ENCODE results near the gene MED26.
"Not testable (repeated sequence)": the region's sequence is repeated elsewhere in the genome, so short reads cannot be mapped to it uniquely, and the experiment has no call there.

MED26 gene

DNA sequence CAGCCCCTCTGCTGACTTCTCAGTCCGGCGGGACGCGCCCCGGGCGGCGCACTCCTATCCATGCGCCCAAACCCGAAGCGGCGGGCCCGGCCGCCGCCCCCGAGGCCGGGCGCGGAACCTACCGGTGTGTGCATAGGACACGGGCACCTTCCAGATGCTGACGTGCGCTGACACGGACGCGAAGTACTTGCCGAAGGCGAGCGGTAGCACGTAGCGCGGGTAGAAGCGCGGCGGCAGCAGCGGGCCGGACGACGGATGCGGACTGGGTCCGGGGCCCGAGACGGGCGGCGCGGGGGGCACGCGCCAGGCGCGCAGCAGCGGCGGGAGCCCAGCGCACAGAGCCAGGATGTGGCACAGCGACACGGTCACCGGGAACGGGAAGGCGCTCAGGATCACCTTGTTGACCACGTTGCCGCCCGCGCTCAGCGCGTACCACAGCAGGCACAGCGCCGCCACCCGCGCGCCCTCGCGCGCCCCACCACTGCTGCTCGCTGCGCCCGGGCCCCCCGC lies 56.1 kb downstream of the MED26 start:
- peak; percentile 37 for DNase-seq

DNA sequence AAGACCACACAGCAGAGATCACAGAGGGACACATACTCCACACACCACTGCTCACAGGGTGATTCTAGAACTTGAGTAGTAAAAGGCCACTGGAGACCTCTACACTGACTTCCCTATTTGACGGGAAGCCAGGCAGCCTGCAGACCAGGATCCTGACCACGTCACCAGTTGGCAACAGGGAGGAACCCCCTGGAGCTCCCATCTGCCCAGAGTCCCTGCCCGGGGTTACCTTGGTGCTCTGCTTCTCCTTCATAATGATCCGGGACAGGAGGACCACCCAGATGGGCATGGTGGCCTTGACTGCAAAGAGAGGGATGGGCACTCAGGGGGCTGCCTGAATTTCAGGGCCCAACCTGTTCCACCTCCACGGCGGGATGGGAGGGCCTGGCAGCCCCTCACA lies 56.7 kb downstream of the MED26 start:
- DNase-seq = no peak

DNA sequence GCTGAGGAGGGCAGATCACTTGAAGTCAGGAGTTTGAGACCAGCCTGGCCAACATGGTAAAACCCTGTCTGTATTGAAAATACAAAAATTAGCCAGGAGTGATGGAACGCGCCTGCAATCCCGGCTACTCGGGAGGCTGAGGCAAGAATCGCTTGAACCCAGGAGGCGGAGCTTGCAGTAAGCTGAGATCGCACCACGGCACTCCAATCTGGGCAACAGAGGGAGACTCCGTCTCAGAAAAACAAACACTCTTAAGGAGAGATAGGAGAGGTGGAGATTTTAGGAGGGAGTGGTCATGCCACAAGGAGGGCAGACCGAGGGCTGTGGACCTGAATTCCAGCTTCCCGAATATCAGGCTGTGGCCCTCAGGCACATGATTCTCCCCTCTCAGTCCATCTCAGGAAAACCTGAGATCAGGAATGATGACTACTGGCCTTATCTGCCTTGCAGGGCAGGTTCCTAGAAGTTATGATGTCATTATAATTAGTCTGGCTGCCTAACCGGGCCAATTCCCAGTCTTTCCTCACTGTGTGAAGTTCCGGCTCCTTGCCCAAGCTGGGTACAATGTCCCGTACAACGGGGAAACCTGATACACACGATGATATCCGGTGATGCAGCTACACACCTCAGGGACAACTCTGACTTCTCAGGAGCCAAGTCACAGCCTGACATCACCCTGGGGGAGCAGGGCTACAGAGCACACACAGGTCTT lies 58.2 kb downstream of the MED26 start:
- DNase-seq = no peak

DNA sequence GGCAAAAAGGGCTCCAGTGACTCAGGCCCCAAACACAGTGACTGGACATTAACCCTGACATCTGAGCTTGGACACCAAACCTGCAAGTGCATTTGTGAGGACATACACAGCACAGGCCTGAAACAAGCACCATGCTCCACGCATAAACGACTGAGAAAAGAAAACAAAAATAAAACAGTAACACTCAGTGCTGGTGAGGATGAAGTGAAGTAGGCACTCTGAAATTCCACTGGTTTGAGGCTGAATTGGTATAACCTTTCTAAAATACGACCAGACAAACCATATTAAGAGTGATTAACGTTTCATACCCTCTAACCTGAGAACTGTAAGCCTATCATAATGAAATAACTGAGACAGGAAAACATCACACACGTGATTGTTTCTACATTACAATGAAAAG lies 61.3 kb downstream of the MED26 start:
- DNase-seq = no peak

DNA sequence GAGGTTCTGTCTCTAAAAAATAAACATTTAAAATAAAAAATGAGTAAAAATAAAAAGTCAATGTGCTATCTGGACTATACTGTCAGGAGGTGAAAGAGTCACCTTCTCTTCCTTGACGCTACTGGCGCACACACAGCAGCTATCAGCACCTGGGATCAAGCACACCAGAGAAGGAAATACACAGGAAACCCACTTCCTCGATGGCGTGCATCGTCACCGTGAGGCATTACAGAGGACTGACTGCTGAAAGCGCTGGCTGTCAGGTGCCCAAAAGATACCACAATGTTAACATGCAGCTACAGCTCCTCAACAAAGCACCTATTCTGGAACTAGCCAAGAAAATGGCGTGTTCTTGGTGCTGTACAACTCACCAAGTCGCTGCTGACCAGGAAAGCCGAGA lies 61.8 kb downstream of the MED26 start:
- DNase-seq = peak; percentile 67

DNA sequence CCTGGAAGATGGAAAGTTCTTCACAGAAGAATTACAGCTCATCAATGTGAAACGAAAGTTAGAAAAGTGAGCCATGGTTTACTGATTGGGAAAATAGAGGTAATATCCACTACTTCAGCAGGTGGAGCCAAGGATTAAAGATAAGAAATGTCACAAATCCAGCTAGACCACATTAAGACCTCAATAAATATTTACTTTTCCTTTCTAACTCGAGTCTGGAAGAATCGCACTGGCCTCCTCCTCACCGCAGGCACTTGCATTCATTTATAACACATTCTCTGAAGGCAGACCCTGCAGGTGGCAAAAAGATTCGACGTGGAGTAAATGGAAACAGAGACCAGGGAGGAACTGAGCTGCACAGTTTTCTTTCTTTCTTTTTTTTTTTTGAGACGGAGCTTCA lies 63.2 kb downstream of the MED26 start:
- DNase-seq = no peak

DNA sequence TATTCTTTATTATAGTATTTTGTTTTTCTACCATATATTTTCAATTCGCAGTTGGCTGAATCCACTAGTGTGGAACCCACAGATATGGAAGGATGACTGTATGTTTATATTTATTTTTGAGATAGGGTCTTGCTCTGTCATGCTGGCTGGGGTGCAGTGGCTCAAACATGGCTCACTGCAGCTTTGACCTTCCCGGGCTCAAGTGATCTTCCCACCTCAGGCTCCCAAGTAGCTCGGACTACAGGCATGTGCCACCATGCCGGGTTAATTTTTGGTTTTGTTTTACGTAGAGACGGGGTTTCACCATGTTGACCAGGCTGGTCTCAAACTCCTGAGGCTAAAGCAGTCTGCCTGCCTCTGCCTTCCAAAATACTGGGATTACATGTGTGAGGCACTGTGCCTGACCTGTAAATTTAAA lies 65.4 kb downstream of the MED26 start:
- no peak for DNase-seq

DNA sequence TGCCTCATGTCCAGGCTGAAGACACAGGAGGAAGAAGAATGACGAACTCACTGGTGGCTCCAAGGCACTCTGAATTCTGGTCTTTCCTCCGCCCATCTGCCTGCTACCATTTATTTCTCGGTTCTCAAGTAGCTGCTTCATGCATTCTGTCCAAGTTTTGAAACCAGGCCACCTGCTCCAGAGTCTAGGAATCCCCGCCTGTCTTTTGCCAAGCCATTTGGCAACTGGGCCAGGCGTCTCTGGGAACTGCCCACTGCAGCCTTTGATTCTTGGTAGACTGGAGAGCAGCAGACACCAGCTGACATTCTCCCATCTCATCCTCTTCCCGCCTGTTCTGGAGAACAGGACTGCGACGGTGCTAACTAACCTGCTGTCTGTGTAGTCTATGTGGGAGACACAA lies 66.6 kb downstream of the MED26 start:
- no peak for DNase-seq

DNA sequence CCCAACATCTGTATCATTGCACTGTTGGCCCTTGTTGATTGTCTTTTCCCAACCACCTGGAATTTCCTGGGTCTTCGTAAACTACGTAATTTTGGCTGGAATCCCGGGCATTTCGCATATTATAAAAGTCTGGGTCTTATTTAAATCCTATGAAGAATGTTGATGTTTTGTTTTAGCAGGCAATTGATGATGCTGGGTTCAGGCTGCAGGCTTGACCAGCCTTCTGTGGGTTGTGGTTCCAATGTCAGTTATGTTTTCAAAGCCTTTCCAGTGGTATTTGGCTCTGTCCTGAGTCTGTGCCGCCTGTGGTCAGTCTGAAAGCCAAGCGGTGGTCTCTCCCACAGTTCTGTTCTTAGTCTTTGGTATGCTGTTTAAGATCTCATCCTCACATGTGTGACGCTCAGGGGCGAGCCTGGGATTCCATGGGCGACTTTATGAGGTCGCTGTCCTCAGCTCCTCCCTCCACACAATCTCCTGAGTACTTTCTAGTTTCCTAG lies 68.2 kb downstream of the MED26 start:
- no peak for DNase-seq

DNA sequence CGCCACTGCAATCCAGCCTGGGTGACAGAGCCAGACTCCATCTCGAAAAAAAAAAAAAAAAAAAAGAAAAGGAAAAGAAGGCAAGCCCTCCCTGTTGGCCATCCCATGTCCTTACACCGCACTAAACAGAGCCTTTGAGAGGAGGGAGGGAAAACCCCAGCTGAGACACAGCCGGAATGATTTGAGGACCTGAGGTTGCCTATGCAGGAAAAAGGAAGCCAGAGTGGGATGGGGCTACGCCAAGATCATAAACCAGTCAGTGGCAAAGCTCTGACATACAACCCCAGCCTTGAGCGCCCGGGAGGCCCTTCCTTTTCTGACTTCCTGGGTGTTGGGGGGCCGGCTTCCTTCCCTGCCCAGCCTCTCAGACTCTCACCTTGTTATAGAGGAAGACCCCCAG lies 73.2 kb downstream of the MED26 start:
- no peak for DNase-seq

DNA sequence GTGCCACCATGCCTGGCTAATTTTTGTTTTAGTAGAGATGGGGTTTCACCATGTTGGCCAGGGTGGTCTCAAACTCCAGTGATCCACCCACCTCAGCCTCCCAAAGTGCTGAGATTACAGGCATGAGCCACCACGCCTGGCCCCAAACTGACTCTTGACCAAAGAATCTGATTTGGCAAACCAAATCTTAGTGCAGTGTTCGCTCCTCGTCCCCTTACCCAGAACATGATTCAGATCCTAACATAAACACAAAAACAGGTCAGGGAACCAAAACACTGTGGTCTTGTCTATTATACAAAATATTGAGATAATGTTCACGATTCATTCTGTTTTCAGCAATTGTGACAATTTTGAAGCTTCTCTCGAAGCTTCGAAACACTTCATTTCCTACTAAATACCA lies 76.1 kb downstream of the MED26 start:
- DNase-seq = not testable (repeated sequence)

DNA sequence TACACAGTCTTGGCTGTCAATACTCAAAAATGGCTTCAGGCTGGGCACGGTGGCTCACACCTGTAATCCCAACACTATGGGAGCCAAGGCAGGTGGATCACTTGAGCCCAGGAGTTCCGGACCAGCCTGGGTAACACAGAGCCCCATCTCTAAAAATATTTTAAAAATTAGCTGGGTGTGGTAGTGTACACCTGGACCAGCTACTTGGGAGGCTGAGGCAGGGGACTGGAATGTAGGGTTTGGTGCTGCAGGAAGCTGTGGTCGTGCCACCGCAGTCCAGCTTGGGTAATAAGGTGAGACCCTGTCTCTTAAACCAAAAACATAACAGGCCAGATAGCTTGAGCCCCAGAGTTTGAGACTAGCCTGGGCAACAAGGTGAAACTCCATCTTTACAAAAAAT lies 79.0 kb downstream of the MED26 start:
- DNase-seq = no peak

DNA sequence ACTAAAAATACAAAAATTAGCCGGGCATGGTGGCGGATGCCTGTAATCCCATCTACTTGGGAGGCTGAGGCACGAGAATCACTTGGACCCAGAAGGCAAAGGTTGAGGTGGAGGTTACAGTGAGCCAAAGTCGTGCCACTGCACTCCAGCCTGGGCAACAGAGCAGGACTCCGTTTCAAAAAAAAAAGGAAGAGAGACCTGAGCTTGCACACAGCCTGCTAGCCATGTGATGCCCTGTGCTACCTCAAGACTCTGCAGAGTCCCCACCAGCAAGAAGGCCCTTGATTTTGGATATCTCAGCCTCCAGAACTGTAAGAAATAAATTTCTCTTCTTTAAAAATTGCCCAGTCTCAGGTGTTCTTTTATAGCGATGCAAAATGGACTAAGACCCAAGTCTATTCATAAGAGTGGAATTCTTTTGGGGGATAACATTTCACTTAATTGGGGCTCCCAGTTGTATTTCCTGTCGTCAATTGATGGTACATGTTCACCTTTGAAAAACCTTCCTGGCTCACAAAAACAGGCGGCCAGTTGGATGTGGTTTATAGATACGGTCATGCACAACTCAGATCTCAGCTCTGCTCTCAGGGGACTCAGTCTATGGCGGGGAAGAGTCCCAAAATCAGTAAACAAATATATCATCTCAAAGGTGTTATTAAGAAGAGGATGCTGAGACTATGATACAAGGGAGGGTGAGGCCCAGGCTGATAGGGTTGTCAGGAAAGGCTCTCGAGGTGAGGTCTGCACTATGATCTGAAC lies 83.4 kb downstream of the MED26 start:
- no peak for DNase-seq

DNA sequence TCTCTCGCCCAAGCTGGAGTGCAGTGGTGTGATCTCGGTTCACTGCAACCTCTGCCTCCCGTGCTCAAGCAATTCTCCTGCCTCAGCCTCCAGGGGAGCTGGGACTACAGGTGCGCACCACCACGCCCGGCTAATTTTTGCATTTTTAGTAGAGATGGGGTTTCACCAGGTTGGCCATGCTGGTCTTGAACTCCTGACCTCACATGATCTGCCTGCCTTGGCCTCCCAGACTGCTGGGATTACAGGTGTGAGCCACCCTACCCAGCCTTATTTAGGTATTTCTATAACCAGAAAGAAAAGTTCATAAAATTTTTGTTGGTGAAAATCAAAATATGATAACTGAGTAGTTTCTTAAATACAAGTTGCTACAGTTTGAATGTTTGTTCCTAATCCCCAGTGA lies 84.3 kb downstream of the MED26 start:
- not testable (repeated sequence) for DNase-seq

DNA sequence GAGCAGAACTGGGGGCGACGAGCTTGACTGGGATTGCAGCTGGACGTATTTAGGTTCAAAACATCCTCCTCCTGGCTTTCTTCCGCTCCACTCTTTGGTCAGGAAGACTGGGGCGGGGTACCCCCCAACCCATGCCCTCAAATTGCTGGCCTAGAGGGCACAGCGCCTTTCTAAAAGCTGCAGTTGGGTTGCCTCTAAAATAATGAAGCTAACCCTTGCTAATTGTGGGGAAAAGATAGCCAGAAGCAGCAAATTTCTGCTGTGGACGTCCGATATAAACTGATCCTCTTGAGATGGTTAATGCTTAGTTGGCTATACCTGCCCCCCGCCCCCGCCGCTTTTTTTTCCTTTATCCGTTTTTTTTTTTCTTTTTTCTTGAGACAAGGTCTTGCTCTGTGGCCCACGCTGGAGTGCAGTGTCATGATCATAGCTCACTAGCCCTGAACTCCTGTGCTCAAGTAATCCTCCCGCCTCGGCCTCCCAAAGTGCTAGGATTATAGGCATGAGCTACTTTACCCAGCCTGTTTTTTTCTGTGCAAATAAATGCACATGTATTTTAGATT lies 85.0 kb downstream of the MED26 start:
- DNase-seq = no peak

DNA sequence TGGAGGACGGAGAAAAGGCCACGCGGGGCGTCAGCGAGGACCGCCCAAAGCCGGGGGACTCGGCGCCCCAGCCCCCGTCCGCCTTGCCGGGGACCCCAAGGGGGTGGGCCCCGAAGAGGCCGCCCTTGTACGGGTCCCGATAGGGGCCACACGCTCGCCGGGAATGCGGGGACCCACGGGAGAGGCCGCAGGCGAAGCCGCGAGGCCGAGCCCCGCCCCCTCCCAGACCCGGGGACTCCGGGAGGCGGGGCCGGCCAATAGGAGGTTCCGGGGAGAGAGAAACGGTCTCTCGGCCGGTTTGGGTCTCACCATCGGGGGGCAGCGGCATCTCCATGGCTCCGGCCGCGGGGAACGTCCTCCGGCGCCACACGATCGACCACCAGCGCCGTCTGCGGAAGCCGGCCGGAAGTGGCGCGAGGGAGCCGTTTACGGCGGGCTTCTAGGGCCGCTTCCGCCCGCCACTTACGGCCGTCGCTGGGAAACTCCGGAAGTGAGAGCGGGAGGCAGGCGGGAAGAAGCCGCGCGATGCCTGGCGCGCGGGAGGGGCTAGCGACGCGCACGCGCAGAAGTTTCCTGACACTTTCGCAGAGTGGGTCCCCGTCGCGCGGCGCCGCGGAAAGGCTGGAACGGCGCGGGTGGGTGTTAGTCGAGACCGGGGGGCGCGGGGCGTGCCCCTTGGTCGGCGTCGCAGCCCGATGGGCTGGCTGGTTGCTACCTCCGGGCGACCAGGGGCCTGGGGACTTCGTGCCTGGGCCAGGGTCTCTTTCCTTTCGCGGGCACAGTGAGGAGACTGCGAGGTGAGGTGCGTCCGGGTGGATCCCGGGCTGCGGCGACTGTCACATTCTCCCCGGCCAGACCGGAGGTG lies 85.7 kb downstream of the MED26 start, which contains the start of gene CHERP:
TSS of gene CHERP (minus strand) at position 393 of the 865 bp plus-strand sequence. CDS start at position 334, 59 bp downstream.
- peak; percentile 94 for DNase-seq

DNA sequence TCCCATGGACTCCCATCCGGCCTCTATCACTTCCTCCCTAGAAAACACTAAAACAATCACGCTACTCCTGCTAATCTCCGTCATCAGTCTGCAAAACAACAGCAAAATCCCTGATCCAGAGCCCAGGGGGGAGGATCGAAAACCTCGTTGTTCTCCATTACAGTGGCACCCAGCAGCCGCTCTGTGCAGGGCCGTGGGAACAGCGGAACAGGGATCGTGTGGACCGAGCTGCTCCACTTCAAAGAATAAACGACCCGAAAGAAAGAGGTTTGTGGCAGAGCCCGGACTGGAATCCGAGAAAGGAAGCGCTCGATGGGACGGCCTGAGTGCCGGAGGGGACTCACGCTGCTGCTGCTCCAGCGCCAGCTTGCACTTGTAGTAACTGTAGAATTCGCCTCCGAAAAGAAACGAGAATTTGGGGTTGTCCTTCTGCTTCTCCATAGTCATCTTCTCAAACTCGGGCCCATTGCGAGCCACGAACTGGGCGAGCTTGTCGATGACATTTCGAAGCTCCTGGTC lies 86.4 kb downstream of the MED26 start:
- peak; percentile 16 for DNase-seq

DNA sequence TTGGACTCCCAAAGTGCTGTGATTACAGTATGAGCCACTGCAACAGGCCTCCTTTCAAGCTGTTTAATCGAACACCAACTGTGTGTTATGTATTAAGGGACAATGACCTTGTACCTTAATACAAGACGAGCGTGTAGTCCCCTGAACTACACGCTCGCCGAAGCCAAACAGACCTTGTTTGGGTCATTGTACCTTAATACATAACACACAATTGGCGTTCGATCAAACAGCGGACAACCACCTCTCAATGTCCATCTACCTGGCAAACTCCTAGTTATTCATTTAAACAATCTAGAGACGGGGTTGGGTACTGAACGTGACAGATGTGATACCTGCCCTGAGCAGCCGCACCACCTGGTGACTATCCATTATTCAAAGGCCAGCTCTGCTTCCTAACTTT lies 87.1 kb downstream of the MED26 start:
- DNase-seq = no peak

DNA sequence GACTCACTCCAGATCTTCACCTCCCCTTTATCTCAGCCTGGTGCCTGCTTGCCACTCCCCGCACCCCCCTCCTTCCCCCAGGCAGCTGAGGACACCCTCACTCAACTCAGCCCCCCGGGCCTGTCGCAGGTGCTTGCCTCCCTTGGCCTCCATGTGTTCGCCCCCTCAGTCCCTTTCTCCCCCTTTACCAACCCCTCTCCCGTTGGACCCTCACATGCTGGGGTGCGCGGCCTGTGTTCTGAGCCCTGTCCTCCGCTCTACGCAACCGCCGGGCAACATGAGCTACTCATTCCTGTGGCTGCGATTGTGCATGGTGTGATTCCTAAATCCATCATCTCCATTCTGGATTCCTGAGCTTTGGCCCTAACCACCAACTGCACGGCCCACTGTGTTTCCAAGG lies 90.9 kb downstream of the MED26 start:
- DNase-seq = no peak

DNA sequence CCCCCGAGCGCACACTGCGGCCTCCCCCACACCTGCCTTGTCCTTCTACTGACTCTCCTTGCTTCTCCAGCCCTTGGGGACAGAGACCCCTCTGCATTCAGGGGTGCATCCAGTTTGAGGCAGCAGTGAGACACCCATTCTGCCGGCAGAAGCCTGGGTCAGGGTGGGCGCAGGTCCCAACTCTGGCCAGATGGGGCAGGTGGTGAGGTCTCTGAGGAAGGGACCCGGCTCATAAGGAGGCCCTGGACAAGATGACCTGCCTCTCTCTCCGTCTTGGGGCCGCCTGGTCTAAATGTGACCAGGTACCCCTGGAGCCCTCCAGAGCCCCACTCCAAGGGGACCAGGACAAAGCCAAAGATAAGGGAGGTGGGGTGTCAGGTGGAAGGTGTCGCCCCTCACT lies 91.9 kb downstream of the MED26 start:
- DNase-seq = no peak

DNA sequence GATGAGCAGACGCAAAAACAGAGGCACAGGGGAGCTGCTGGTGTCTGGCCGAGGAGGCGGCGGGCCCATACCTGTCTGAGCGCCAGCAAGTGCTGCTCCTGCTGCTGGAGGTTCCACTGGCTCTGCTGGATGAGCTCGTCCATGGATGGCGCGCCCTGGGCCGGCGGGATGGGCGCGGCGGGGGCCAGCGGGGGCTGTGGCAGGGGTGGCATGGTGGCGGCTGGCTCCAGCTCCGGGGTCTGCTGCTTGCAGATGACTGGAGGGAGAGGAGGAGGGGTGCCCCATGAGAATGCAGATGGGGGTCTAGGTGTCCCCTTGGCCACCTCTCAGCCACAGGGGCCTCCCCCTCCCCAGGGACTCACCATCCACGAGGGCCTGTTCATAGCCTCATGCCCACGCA lies 92.6 kb downstream of the MED26 start:
- DNase-seq = no peak

DNA sequence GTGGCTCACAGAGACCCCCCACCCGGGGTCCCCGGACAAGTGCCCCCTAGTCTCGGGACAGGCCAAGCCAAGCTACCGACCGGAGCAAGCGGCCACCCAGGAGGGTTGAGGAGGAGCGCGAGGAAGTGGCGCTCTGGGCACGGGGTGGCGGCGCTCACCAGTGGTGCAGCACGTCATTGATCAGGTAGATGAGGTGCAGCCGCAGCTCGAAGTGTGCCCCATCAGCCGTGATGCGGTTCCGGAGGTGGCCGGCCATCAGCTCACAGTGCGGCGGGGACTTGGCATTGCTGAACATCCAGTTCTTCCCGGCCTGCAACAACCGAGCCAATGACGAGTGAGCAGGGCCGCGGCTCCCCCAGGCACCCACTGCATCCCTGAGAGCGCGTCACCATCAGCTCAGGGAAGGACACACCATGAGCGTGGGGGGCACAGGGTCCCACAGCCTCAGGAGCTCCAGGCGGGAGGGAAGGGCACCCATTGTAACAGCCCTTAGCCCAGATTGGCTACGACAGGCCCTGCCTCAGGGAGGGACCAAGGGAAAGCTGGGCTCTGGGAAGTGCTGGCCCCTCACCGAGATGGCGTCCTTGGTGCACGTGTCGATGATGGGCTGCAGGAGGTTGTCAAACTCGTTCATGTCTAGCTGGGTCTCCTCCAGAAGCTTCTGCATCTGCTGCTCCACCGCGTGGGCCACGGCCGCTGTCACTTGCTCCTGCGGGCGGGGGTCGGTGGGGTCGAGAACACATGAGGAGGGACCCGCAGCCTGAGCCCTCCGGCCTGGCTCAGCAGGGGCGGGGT lies 95.4 kb downstream of the MED26 start:
- no peak for DNase-seq
